Limb (tissue), 2 donors: ENCODE measurements around the gene C6orf47.

Experiments used
- DNase-seq, 2 donors: peaks; one replicate each; pipeline ENCODE4 v3.0.0-alpha.2; 2016; ENCODE audit errors: extremely low spot score in 2 of 2

C6orf47 gene

GRCh38 chr6:31614684-31615578 lies 45.6 kb downstream of the C6orf47 start, which contains the start of gene AIF1:
AIF1 (plus strand) TSS chr6:31615234; CDS start chr6:31615330, 96 bp downstream.
- DNase-seq = no peak

DNA sequence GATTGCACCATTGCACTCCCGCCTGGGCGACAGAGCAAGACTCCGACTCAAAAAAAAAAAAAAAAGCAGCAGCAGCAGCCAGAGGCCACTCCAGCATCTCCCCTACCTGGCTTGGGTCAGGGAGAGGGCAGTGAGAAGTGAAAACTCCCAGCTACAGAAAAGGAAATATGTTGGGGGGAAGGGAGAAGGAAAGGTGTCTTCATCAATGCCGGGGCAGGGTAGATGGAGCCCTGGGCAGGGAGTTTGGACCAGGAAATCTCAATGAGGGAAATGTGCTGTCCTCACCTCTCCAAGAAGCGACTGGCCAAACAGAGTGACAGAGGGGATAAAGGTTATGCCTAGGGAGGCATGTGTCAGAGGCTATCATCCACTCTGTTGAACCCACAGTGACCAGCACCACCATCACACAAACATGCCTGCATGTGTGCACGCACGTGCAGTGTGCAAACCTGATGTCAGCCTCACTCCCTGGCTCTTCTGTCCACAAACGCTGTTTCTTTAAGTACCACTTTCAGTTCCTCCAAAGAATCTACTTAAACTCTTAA lies 46.4 kb downstream of the C6orf47 start:
- DNase-seq = no peak

DNA sequence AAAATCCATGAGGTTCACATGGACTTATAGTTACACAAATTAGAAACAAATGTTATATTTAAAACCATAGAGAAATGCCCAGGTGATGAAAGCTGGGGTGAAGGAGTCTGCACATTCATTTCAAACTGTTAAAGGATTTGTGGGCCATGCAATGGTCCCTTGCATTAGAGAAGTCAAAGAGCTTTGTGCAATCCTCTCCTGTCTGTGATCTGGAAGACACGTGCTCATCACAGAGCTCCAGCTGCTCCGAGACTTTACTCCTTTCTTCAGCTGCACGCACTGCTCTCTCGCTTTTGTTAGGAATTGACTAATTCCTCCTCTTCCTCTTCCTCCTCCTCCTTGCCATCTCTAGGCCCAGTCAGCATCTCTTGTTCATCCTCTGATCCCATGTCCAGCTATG lies 49.6 kb downstream of the C6orf47 start:
- DNase-seq = no peak

DNA sequence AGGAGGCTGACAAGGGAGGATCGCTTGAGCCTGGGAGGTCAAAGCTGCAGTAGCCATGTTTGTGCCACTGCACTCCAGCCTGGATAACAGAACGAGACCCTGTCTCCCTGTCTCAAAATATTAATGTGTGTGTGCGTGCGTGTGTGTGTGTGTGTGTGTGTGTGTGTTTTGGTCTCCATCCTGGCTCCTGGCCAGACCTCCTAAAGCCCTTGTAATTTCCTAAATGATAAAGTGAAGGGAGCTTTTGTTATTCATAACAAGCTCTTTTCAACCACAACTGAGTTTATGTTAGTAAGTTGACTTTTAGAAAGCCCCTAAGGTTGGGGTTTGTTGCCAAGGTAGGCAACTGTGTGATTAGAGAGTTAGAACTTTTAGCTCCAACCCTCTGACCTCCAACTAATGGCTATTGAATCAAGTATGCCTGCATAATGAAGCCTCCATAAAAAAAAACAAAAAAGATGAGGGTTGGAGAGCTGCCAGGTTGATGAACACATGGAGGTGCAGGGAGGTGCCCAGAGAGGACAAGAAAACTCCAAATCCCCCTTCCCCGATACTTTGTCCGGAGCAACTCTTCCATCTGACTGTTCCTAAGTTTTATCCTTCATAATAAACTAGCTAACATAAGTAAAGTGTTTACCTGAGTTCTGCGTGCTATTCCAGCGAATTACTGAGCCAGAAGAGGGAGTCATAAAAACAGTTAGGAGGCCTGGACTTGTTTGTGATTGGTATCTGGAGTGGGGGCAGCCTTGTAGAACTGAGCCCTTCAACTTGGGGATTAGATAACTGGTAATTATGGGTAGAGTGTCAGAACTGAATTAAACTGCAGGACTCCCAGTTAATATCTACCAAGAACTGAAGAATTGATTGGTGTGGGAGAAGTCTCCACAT lies 50.8 kb downstream of the C6orf47 start:
- DNase-seq = no peak
